K562 (cell line): ENCODE results near the gene KRTCAP2. TPM values are rescaled to one million over a fixed set of nuclear protein-coding genes. Genes with fewer than 3 reads are reported as not detected.

Source experiments
- ATAC-seq: fragments of 200-7000 bp; cut with Tn5 transposase; 3 replicates; pipeline ENCODE4 v1.9.1; 2020; ENCODE audit warnings: moderate library complexity
- Bru-seq: library from RNA; stranded (reverse); fragments of 400-500 nt; gene quantifications from one replicate; lab custom pipeline; 2021; lab: Mats Ljungman, UMichigan
- BruChase-seq, 2 experiments: library from RNA; stranded (reverse); fragments of 400-500 nt; gene quantifications; one replicate each; lab custom pipeline; 2021; lab: Mats Ljungman, UMichigan
- BruUV-seq: library from RNA; stranded (reverse); fragments of 400-500 nt; replicated peaks from 2 replicates; lab custom pipeline; 2021; lab: Mats Ljungman, UMichigan
- CTCF ChIA-PET: fragments of 300-600 bp; formaldehyde crosslinking; extraction: SDS; loops from one replicate; lab custom pipeline; 2021; ENCODE audit warnings: low intra/inter-chr PET ratio; lab: Yijun Ruan, JAX
- POLR2A ChIA-PET: fragments of 300-600, 350-650 bp; sonication (Branson Sonifier 250); formaldehyde crosslinking; extraction: SDS; loops from one replicate; lab custom pipeline; 2021; ENCODE audit warnings: antibody characterized with exemption, inconsistent platforms; lab: Yijun Ruan, JAX
- DNase-seq, 4 experiments: peaks; one replicate each; pipeline versions ENCODE4 v3.0.0 to v3.0.0-alpha.2; 2011 to 2018; ENCODE audit warnings: low spot score in 3 of 4, mixed read lengths in 3 of 4; ENCODE audit errors: extremely low read depth in 1 of 4
- FAIRE-seq: peaks from 2 replicates; lab custom pipeline; 2011; peaks lifted over from hg19 to GRCh38; lab: Jason Lieb, UNC
- H2AFZ ChIP-seq: 2 replicates; pipeline ENCODE4 v1.6.0; 2011; ENCODE audit warnings: low read depth, low read length, control low read depth, inconsistent platforms
- H3K27ac ChIP-seq: fragments of 200-600 bp; 3 replicates; pipeline ENCODE4 v1.8.0; 2011; ENCODE audit warnings: low read depth, mild to moderate bottlenecking, control low read depth, inconsistent platforms, low read length, moderate library complexity, mixed read lengths; ENCODE audit errors: extremely low read depth
- H3K27me3 ChIP-seq, 2 experiments: fragments of 300-600 bp in 1 of 2; 2 replicates in 1 of 2; 3 replicates in 1 of 2; pipeline versions ENCODE4 v1.6.0 to v1.8.0; 2011; ENCODE audit warnings: inconsistent platforms in 2 of 2, low read length in 2 of 2, mild to moderate bottlenecking in 1 of 2, mixed read lengths in 1 of 2, moderate library complexity in 1 of 2; ENCODE audit not compliant: control insufficient read depth in 2 of 2, insufficient read depth in 2 of 2
- H3K36me3 ChIP-seq: fragments of 300-600 bp; 3 replicates; pipeline ENCODE4 v1.8.0; 2011; ENCODE audit warnings: mild to moderate bottlenecking, low read length, inconsistent platforms; ENCODE audit not compliant: control insufficient read depth, insufficient read depth
- H3K4me1 ChIP-seq, 2 experiments: fragments of 200-600 bp in 1 of 2; replicated peaks in 1 of 2; 2 replicates in 1 of 2; 3 replicates in 1 of 2; pipeline versions ENCODE4 v1.5.1 to v1.8.0; 2011; ENCODE audit warnings: inconsistent platforms in 2 of 2, low read length in 2 of 2, mild to moderate bottlenecking in 1 of 2, mixed read lengths in 1 of 2, moderate library complexity in 1 of 2; ENCODE audit not compliant: control insufficient read depth in 2 of 2, insufficient read depth in 2 of 2
- H3K4me2 ChIP-seq: 2 replicates; pipeline ENCODE4 v1.6.1; 2011; ENCODE audit warnings: low read length, control low read depth, inconsistent platforms, mixed read lengths; ENCODE audit not compliant: insufficient read depth
- H3K4me3 ChIP-seq: fragments of 200-600 bp; sonication (generic), shearing (Covaris generic); 2 replicates; pipeline ENCODE4 v1.5.1; 2016; ENCODE audit warnings: control low read depth, inconsistent platforms
- H3K79me2 ChIP-seq: fragments of 200-600 bp; 3 replicates; pipeline ENCODE4 v1.8.0; 2011; ENCODE audit warnings: low read length, inconsistent platforms; ENCODE audit not compliant: control insufficient read depth, insufficient read depth
- H3K9ac ChIP-seq, 2 experiments: 2 replicates each; pipeline versions ENCODE4 v1.6.0 to v1.6.1; 2011; ENCODE audit warnings: low read depth in 2 of 2, low read length in 2 of 2, control low read depth in 1 of 2, inconsistent platforms in 1 of 2, mild to moderate bottlenecking in 1 of 2, mixed read lengths in 1 of 2; ENCODE audit not compliant: insufficient read depth in 1 of 2
- H3K9me1 ChIP-seq: one replicate; pipeline ENCODE4 v1.6.0; 2011; ENCODE audit warnings: inconsistent platforms, mild to moderate bottlenecking, low read length, moderate library complexity; ENCODE audit not compliant: control insufficient read depth, insufficient read depth
- H3K9me3 ChIP-seq: replicated peaks from 2 replicates; pipeline ENCODE4 v1.5.1; 2011; ENCODE audit warnings: low read depth, low read length, inconsistent platforms; ENCODE audit not compliant: control insufficient read depth, insufficient read depth
- H4K20me1 ChIP-seq: replicated peaks from 2 replicates; pipeline ENCODE4 v1.6.1; 2011; ENCODE audit warnings: low read length, inconsistent platforms, mixed read lengths; ENCODE audit not compliant: control insufficient read depth, insufficient read depth
- CBFB ChIP-seq: sonication (generic); formaldehyde crosslinking; IDR thresholded peaks from 2 replicates; pipeline ENCODE4 v1.4.0; 2020; ENCODE audit warnings: mild to moderate bottlenecking, missing genetic modification reagents
- CBX2 ChIP-seq: fragments of 200-600 bp; sonication (generic); IDR thresholded peaks from one replicate; pipeline ENCODE4 v1.6.1; 2012; ENCODE audit warnings: mild to moderate bottlenecking, low read length, inconsistent platforms; ENCODE audit not compliant: insufficient read depth, poor library complexity, severe bottlenecking
- E2F5 ChIP-seq: sonication (generic); formaldehyde crosslinking; IDR thresholded peaks from 2 replicates; pipeline ENCODE4 v1.8.0; 2022; ENCODE audit warnings: mild to moderate bottlenecking, missing genetic modification reagents
- ELK3 ChIP-seq: fragments of 450-650 bp; formaldehyde crosslinking; IDR thresholded peaks from 2 replicates; pipeline ENCODE4 v1.4.0; 2020; ENCODE audit warnings: mild to moderate bottlenecking
- PYGO2 ChIP-seq: fragments of 450-650 bp; IDR thresholded peaks from 2 replicates; pipeline ENCODE4 v1.6.1; 2016; ENCODE audit warnings: mild to moderate bottlenecking, missing genetic modification characterization, moderate library complexity, missing compliant biosample characterization
- RFX1 ChIP-seq: fragments of 450-650 bp; IDR thresholded peaks from 2 replicates; pipeline ENCODE4 v1.6.1; 2016; ENCODE audit warnings: mild to moderate bottlenecking, moderate library complexity
- ZBTB43 ChIP-seq: sonication (generic); formaldehyde crosslinking; IDR thresholded peaks from 2 replicates; pipeline ENCODE4 v1.8.0; 2023; ENCODE audit warnings: mild to moderate bottlenecking, missing genetic modification reagents
- WGBS: fragments of 100-300 bp; shearing (Covaris generic); methylation state at CpG from one replicate; pipeline ENCODE4 v1.1.6; 2016; ENCODE audit warnings: low coverage, mixed read lengths; ENCODE audit not compliant: insufficient coverage; ENCODE audit errors: missing lambda C conversion rate; 5-methylcytosine and 5-hydroxymethylcytosine counted together
- in situ Hi-C: fragments of 300-500 bp; cut with MboI; formaldehyde crosslinking; loops from 4 replicates; pipeline ENCODE4 v1.15.0; 2018; ENCODE audit warnings: inconsistent platforms, mixed read lengths
- intact Hi-C: fragments of 100-400 bp; cut with micrococcal nuclease; formaldehyde crosslinking; loops from 2 replicates; pipeline ENCODE4 v1.14.2; 2022
- long read RNA-seq, 3 experiments: library from polyadenylated mRNA in 2 of 3; library from RNA in 1 of 3; unstranded in 2 of 3; stranded (forward) in 1 of 3; transcript quantifications; one replicate each; pipeline ENCODE4 v2.0.0, GENCODE V29; 2019 to 2022
- polyA minus RNA-seq, 3 experiments: library from RNA; depleted of rRNA, polyadenylated mRNA; stranded (reverse); fragments of >200 nt; gene quantifications; 2 replicates each; pipeline ENCODE4 v1.2.3, GENCODE V29; 2011
- polyA plus RNA-seq, 8 experiments: library from polyadenylated mRNA; depleted of rRNA in 4 of 8; stranded (reverse) in 5 of 8; unstranded in 3 of 8; fragments of >200 nt; fragmentation: Nextera tagmentation in 2 of 8; fragmentation: Illumina TruSeq in 1 of 8; extraction: Ambion mirVana in 2 of 8; extraction: Trizol in 1 of 8; gene quantifications; 2 replicates each; pipeline versions ENCODE4 v1.2.1 to v1.2.3, GENCODE V29; 2011 to 2014; ENCODE audit warnings: inconsistent platforms in 1 of 8, missing spikeins in 1 of 8
- total RNA-seq, 7 experiments: library from RNA; depleted of rRNA in 6 of 7; stranded (reverse); fragments of >200 nt in 6 of 7; fragmentation: Illumina TruSeq in 2 of 7; extraction: Trizol in 2 of 7; gene quantifications; 2 replicates each; pipeline versions ENCODE4 v1.2.1 to v1.2.3, GENCODE V29; 2011 to 2021; ENCODE audit warnings: low replicate concordance in 1 of 7

KRTCAP2 gene
- 114 and 195 TPM in 2 replicates for total RNA-seq (2011; cell fraction: chromatin; rRNA removed; ENCODE audit: low replicate concordance)
- total RNA-seq (2011; cell fraction: nucleolus; rRNA removed): 338 and 376 TPM in 2 replicates
- 298 TPM in 2 replicates for total RNA-seq (2011; cell fraction: nucleoplasm; rRNA removed)
- total RNA-seq (2014; rRNA removed) (211 and 255 TPM in 2 replicates), total RNA-seq (2014; rRNA removed; fragmentation: Illumina TruSeq; extraction: Trizol) (226 and 244 TPM in 2 replicates), total RNA-seq (2015; rRNA removed; fragmentation: Illumina TruSeq; extraction: Trizol) (290 and 294 TPM in 2 replicates), total RNA-seq (2021) (243 and 253 TPM in 2 replicates), polyA plus RNA-seq (2011; rRNA removed) (129 and 178 TPM in 2 replicates), polyA plus RNA-seq (2014; fragmentation: Illumina TruSeq; extraction: Trizol) (418 and 443 TPM in 2 replicates), polyA plus RNA-seq (2014; fragmentation: Nextera tagmentation; extraction: Ambion mirVana) (100 to 1,000 TPM; 429 to 436 TPM), polyA plus RNA-seq (2014; rRNA removed) (126 and 196 TPM in 2 replicates), polyA minus RNA-seq (2011; rRNA and poly(A)+ RNA removed) (153 and 212 TPM in 2 replicates), Bru-seq, nascent RNA (percentile 91 among the genes with signal in this experiment), BruChase-seq, experiment 1, labeled RNA remaining after a 2-hour chase (percentile 90 among the genes with signal in this experiment), BruChase-seq, experiment 2, labeled RNA remaining after a 6-hour chase (percentile 90 among the genes with signal in this experiment)
- polyA plus RNA-seq (2011; cell fraction: cytosol; rRNA removed): 462 and 551 TPM in 2 replicates
- polyA plus RNA-seq (2011; cell fraction: nucleus; rRNA removed): 206 and 232 TPM in 2 replicates
- polyA plus RNA-seq (2012): 327 and 494 TPM in 2 replicates
- polyA minus RNA-seq (2011; cell fraction: cytosol; rRNA and poly(A)+ RNA removed): 167 and 266 TPM in 2 replicates
- polyA minus RNA-seq (2011; cell fraction: nucleus; rRNA and poly(A)+ RNA removed): 51.4 and 83.0 TPM in 2 replicates
- long read RNA-seq, experiment 1, transcript KRTCAP2-201 (5 exons, 552 nt): minor isoform, 249 of 567 reads
- long read RNA-seq, experiment 1, transcript KRTCAP2-206 (4 exons, 785 nt): major isoform, 291 of 567 reads
- long read RNA-seq, experiment 1, partial matches to known transcripts: 10 of 567 reads
- long read RNA-seq, experiment 1, other reads (novel, unspliced or antisense): 14 of 567 reads
- long read RNA-seq, experiment 2, transcript KRTCAP2-206 (4 exons, 785 nt): minor isoform, 56 of 251 reads
- long read RNA-seq, experiment 2, transcript KRTCAP2-201 (5 exons, 552 nt): major isoform, 183 of 251 reads
- long read RNA-seq, experiment 2, partial matches to known transcripts: 0 of 251 reads
- long read RNA-seq, experiment 2, other reads (novel, unspliced or antisense): 7 of 251 reads
- long read RNA-seq, experiment 3, transcript KRTCAP2-206 (4 exons, 785 nt): minor isoform, 29 of 312 reads
- long read RNA-seq, experiment 3, transcript KRTCAP2-201 (5 exons, 552 nt): major isoform, 270 of 312 reads
- long read RNA-seq, experiment 3, partial matches to known transcripts: 3 of 312 reads
- long read RNA-seq, experiment 3, other reads (novel, unspliced or antisense): 4 of 312 reads

- Histone ChIP-seq H2AFZ (peak within 1 kb of the TSS; percentile 94), H3K4me2 (peak within 1 kb of the TSS; percentile 97), H3K36me3 (peaks cover 35% of the 10 kb centered on the region), H3K4me3 (peak within 1 kb of the TSS; percentile 83), H3K27ac (peak within 1 kb of the TSS; percentile 89), H4K20me1 (no peaks in the 10 kb centered on the region), H3K4me1 (peaks cover 14 to 44% of the 10 kb centered on the region in 2 experiments; a peak in 4 of 5 replicates), H3K9ac (peak within 1 kb of the TSS; percentile 89 to 93), H3K9me1 (no peaks in the 10 kb centered on the region), H3K27me3 (no peaks in the 10 kb centered on the region), H3K79me2 (peaks cover 15% of the 10 kb centered on the region), H3K9me3 (no peaks in the 10 kb centered on the region)
- BruUV-seq: TSS peak; percentile 81
- 0% methylated on average over 48 of the region's 57 CpGs for WGBS
- ATAC-seq: peak; percentile 90
- in situ Hi-C loops (no loop called here), intact Hi-C loops (no loop called here)
- CTCF ChIA-PET: interaction anchor here (0.6 to 1.5 kb wide), 6 partner anchors 20 to 419 kb away, joined by 3 to 7 read pairs (median 3); no protein-coding TSS in a partner anchor
- POLR2A ChIA-PET: interaction anchor here (0.5 to 2.6 kb wide), 10 partner anchors 19 to 1206 kb away, joined by 3 to 12 read pairs (median 4); partner anchors contain the start of gene ADAM15
- peak; percentile 99 for FAIRE-seq
- peak; percentile 96 to 98 (median 98) for DNase-seq
- TF ChIP-seq CBX2 (no peak), E2F5 (CRISPR knock-in tag) (no peak), ELK3 (CRISPR knock-in tag) (no peak), RFX1 (no peak), PYGO2 (tag) (no peak), CBFB (peak; percentile 43; the same call in 1 of the 2 replicates), ZBTB43 (CRISPR knock-in tag) (no peak)
Observed at GRCh38 chr1:155172732-155173477, at the start of gene KRTCAP2. Gene KRTCAP2, minus strand, starts transcription at chr1:155173304. Its CDS starts 80 bp downstream, at chr1:155173224.
